Osteoblast (primary cell): ENCODE data around the gene ZNF771. TPM values are rescaled to one million over a fixed set of nuclear protein-coding genes. Genes with fewer than 3 reads are reported as not detected.

ENCODE experiments used
- DNase-seq: peaks from one replicate; pipeline ENCODE4 v3.0.0; 2011; ENCODE audit warnings: low spot score, mixed read lengths; ENCODE audit not compliant: insufficient read length; ENCODE audit errors: missing footprints
- H2AFZ ChIP-seq: 2 replicates; pipeline ENCODE4 v1.6.0; 2011; ENCODE audit warnings: mild to moderate bottlenecking, low read length
- H3K27ac ChIP-seq: 2 replicates; pipeline ENCODE4 v1.5.1; 2011; ENCODE audit warnings: mild to moderate bottlenecking, low read depth, low read length, moderate library complexity
- H3K27me3 ChIP-seq: 2 replicates; pipeline ENCODE4 v1.6.0; 2012; ENCODE audit warnings: mild to moderate bottlenecking, control low read depth, inconsistent platforms, low read length, moderate library complexity; ENCODE audit not compliant: insufficient read depth
- H3K36me3 ChIP-seq: 2 replicates; pipeline ENCODE4 v1.5.1; 2011; ENCODE audit warnings: mild to moderate bottlenecking, low read length, control low read depth, moderate library complexity; ENCODE audit not compliant: insufficient read depth
- H3K4me1 ChIP-seq: 2 replicates; pipeline ENCODE4 v1.5.1; 2011; ENCODE audit warnings: mild to moderate bottlenecking, low read length, control low read depth, moderate library complexity; ENCODE audit not compliant: insufficient read depth
- H3K4me2 ChIP-seq: 2 replicates; pipeline ENCODE4 v1.6.0; 2011; ENCODE audit warnings: mild to moderate bottlenecking, low read length; ENCODE audit not compliant: insufficient read depth
- H3K4me3 ChIP-seq: fragments of 200-600 bp; sonication (generic); 3 replicates; pipeline ENCODE4 v1.5.1; 2012; ENCODE audit warnings: mild to moderate bottlenecking, low read length, inconsistent platforms; ENCODE audit not compliant: insufficient read depth
- H3K79me2 ChIP-seq: 2 replicates; pipeline ENCODE4 v1.6.0; 2012; ENCODE audit warnings: mild to moderate bottlenecking, low read length, control low read depth, inconsistent platforms; ENCODE audit not compliant: insufficient read depth
- H3K9me3 ChIP-seq: 2 replicates; pipeline ENCODE4 v1.5.1; 2011; ENCODE audit warnings: low read depth, low read length, control low read depth
- H4K20me1 ChIP-seq: 2 replicates; pipeline ENCODE4 v1.6.0; 2012; ENCODE audit warnings: mild to moderate bottlenecking, low read length, control low read depth; ENCODE audit not compliant: insufficient read depth
- CTCF ChIP-seq: IDR thresholded peaks from 2 replicates; pipeline ENCODE4 v1.5.1; 2011; ENCODE audit warnings: mild to moderate bottlenecking, low read depth, low read length, moderate library complexity; ENCODE audit errors: extremely low read depth
- total RNA-seq: library from RNA; depleted of rRNA; stranded (reverse); fragments of >200 nt; gene quantifications from 2 replicates; pipeline ENCODE4 v1.2.3, GENCODE V29; 2012

ZNF771 gene
- total RNA-seq, 1 donor, result 14.8 TPM

- H2AFZ ChIP-seq, result peak overlapping the region; percentile 5
Measured at GRCh38 chr16:30369091-30369937, 38.1 kb upstream of the ZNF771 start.

GRCh38 chr16:30369938-30370455 is 37.4 kb upstream of the ZNF771 start:
- peaks cover 40% of the 10 kb centered on the region for H4K20me1 ChIP-seq
- H3K4me1 ChIP-seq, result peaks cover 24% of the 10 kb centered on the region
- peaks cover 51% of the 10 kb centered on the region for H3K79me2 ChIP-seq
- DNase-seq, result no peak
- no peaks in the 10 kb centered on the region for H3K9me3 ChIP-seq
- H3K4me2 ChIP-seq, result peak overlapping the region; percentile 98
- no peak overlapping the region for H2AFZ ChIP-seq
- TF ChIP-seq CTCF, result no peak
- H3K36me3 ChIP-seq, result peaks cover 10% of the 10 kb centered on the region
- H3K27ac ChIP-seq, result no peak overlapping the region
- peak overlapping the region; percentile 82 for H3K4me3 ChIP-seq
- H3K27me3 ChIP-seq, result no peaks in the 10 kb centered on the region

More at GRCh38 chr16:30369091-30369937, 38.1 kb upstream of the ZNF771 start:
- Histone ChIP-seq H3K9me3 (no peaks in the 10 kb centered on the region), H3K79me2 (peaks cover 58% of the 10 kb centered on the region), H3K4me1 (peaks cover 24% of the 10 kb centered on the region), H3K27ac (peak overlapping the region; percentile 77), H3K27me3 (no peaks in the 10 kb centered on the region), H3K36me3 (peaks cover 16% of the 10 kb centered on the region), H3K4me3 (peak overlapping the region; percentile 82), H3K4me2 (peak overlapping the region; percentile 98), H4K20me1 (peaks cover 43% of the 10 kb centered on the region)
- peak; percentile 89 for DNase-seq
- no peak for TF ChIP-seq CTCF

GRCh38 chr16:30370456-30371247 is 36.8 kb upstream of the ZNF771 start, which contains the start of gene TBC1D10B:
Gene TBC1D10B (minus strand): TSS chr16:30370494. CDS start chr16:30370183, 311 bp downstream.
- H3K4me1 ChIP-seq, result peaks cover 24% of the 10 kb centered on the region
- peaks cover 3% of the 10 kb centered on the region for H3K36me3 ChIP-seq
- H3K4me2 ChIP-seq, result peak within 1 kb of the TSS; percentile 98
- no peaks in the 10 kb centered on the region for H3K9me3 ChIP-seq
- H3K4me3 ChIP-seq, result peak within 1 kb of the TSS; percentile 82
- TF ChIP-seq CTCF, result no peak
- no peaks in the 10 kb centered on the region for H3K27me3 ChIP-seq
- DNase-seq, result peak; percentile 100
- peak within 1 kb of the TSS; percentile 77 for H3K27ac ChIP-seq
- peaks cover 34% of the 10 kb centered on the region for H4K20me1 ChIP-seq
- H3K79me2 ChIP-seq, result peaks cover 45% of the 10 kb centered on the region
- peak within 1 kb of the TSS; percentile 90 for H2AFZ ChIP-seq
